Smooth muscle cell (in vitro differentiated cells): ENCODE results near the gene ANAPC5. TPM values are rescaled to one million over a fixed set of nuclear protein-coding genes. Genes with fewer than 3 reads are reported as not detected.

ENCODE experiments used
- DNase-seq: peaks from one replicate; lab custom pipeline; 2025; ENCODE audit not compliant: unreplicated experiment; lab: John Stamatoyannopoulos, UW
- H2AFZ ChIP-seq: fragments of 200-600 bp; sonication (generic); 2 replicates; pipeline ENCODE4 v1.6.0; 2016; ENCODE audit warnings: antibody characterized with exemption, low read depth, mild to moderate bottlenecking
- H3F3A ChIP-seq: fragments of 200-600 bp; sonication (generic); 2 replicates; pipeline ENCODE4 v1.6.0; 2017; ENCODE audit warnings: antibody characterized with exemption, low read depth
- H3K27ac ChIP-seq: fragments of 200-600 bp; sonication (generic); 2 replicates; pipeline ENCODE4 v1.5.1; 2016; ENCODE audit warnings: low read depth, mild to moderate bottlenecking
- H3K27me3 ChIP-seq: fragments of 200-600 bp; sonication (generic); 2 replicates; pipeline ENCODE4 v1.6.1; 2016; ENCODE audit warnings: low read depth, mild to moderate bottlenecking
- H3K36me3 ChIP-seq: fragments of 200-600 bp; sonication (generic); 2 replicates; pipeline ENCODE4 v1.5.1; 2016; ENCODE audit warnings: low read depth
- H3K4me1 ChIP-seq: fragments of 200-600 bp; sonication (generic); 2 replicates; pipeline ENCODE4 v1.5.1; 2016; ENCODE audit warnings: low read depth
- H3K4me2 ChIP-seq: fragments of 200-600 bp; sonication (generic); 2 replicates; pipeline ENCODE4 v1.6.0; 2016; ENCODE audit warnings: mild to moderate bottlenecking
- H3K4me3 ChIP-seq: fragments of 200-600 bp; sonication (generic); 2 replicates; pipeline ENCODE4 v1.5.1; 2016; ENCODE audit warnings: mild to moderate bottlenecking
- H3K79me2 ChIP-seq: fragments of 200-600 bp; sonication (generic); 2 replicates; pipeline ENCODE4 v1.6.0; 2016; ENCODE audit warnings: low read depth, mild to moderate bottlenecking
- H3K9ac ChIP-seq: fragments of 200-600 bp; sonication (generic); 2 replicates; pipeline ENCODE4 v1.6.0; 2016; ENCODE audit warnings: low read depth
- H3K9me3 ChIP-seq: fragments of 200-600 bp; sonication (generic); replicated peaks from 2 replicates; pipeline ENCODE4 v1.5.1; 2016; ENCODE audit warnings: low read depth
- H4K20me1 ChIP-seq: fragments of 200-600 bp; sonication (generic); 2 replicates; pipeline ENCODE4 v1.6.0; 2016; ENCODE audit warnings: low read depth
- CTCF ChIP-seq: fragments of 200-600 bp; sonication (generic); IDR thresholded peaks from 2 replicates; pipeline ENCODE4 v1.5.1; 2017; ENCODE audit warnings: borderline replicate concordance, mild to moderate bottlenecking, antibody characterized with exemption; ENCODE audit not compliant: insufficient read depth, poor library complexity, severe bottlenecking
- WGBS: methylation state at CpG from one replicate; pipeline ENCODE4 v1.1.7; 2016; ENCODE audit warnings: low lambda C conversion rate; 5-methylcytosine and 5-hydroxymethylcytosine counted together
- polyA plus RNA-seq: library from polyadenylated mRNA; unstranded; fragments of >200 nt; fragmentation: Nextera tagmentation; extraction: Ambion mirVana; gene quantifications from 2 replicates; pipeline ENCODE4 v1.2.1, GENCODE V29; 2016
- total RNA-seq: library from RNA; depleted of rRNA; stranded (reverse); fragments of >200 nt; gene quantifications from 2 replicates; pipeline ENCODE4 v1.2.3, GENCODE V29; 2014

ANAPC5 gene
- total and polyA plus RNA-seq, 2 experiments from 2014 or later: 109 to 121 TPM

GRCh38 chr12:121330195-121330594 lies 22.0 kb downstream of the ANAPC5 start:
- H3K9me3 ChIP-seq: no peaks in the 10 kb centered on the region

GRCh38 chr12:121328620-121329019 lies 23.6 kb downstream of the ANAPC5 start:
- TF ChIP-seq CTCF: no peak
- Histone ChIP-seq H3K79me2 (no peaks in the 10 kb centered on the region), H3K27ac (no peak overlapping the region), H3K27me3 (no peaks in the 10 kb centered on the region), H3K9me3 (no peaks in the 10 kb centered on the region), H3K4me1 (no peaks in the 10 kb centered on the region), H3K9ac (no peak overlapping the region), H3K4me3 (no peak overlapping the region), H3F3A (no peaks in the 10 kb centered on the region), H3K36me3 (peaks cover 25% of the 10 kb centered on the region), H4K20me1 (no peaks in the 10 kb centered on the region), H3K4me2 (no peak overlapping the region), H2AFZ (no peak overlapping the region)
- no peak for DNase-seq
- WGBS: 96% methylated on average over 4 of the region's 4 CpGs

More at GRCh38 chr12:121330195-121330594, 22.0 kb downstream of the ANAPC5 start:
- Histone ChIP-seq H2AFZ (no peak overlapping the region), H3K27ac (no peak overlapping the region), H3K79me2 (no peaks in the 10 kb centered on the region), H3K4me2 (no peak overlapping the region), H3K4me1 (no peaks in the 10 kb centered on the region), H4K20me1 (no peaks in the 10 kb centered on the region), H3K36me3 (peaks cover 24% of the 10 kb centered on the region), H3F3A (no peaks in the 10 kb centered on the region), H3K27me3 (no peaks in the 10 kb centered on the region), H3K9ac (no peak overlapping the region), H3K4me3 (no peak overlapping the region)
- no peak for TF ChIP-seq CTCF
- DNase-seq: no peak
- WGBS: 96% methylated on average over 4 of the region's 4 CpGs

GRCh38 chr12:121326996-121327674 lies 25.1 kb downstream of the ANAPC5 start:
- Histone ChIP-seq H3K4me1 (no peaks in the 10 kb centered on the region), H3K9ac (no peak overlapping the region), H3K27ac (no peak overlapping the region), H3K79me2 (no peaks in the 10 kb centered on the region), H3K27me3 (no peaks in the 10 kb centered on the region), H2AFZ (no peak overlapping the region), H3K4me2 (no peak overlapping the region), H3K4me3 (no peak overlapping the region), H3K9me3 (no peaks in the 10 kb centered on the region), H3K36me3 (peaks cover 21% of the 10 kb centered on the region), H3F3A (no peaks in the 10 kb centered on the region), H4K20me1 (no peaks in the 10 kb centered on the region)
- no peak for DNase-seq
- 97% methylated on average over 21 of the region's 21 CpGs for WGBS
- no peak for TF ChIP-seq CTCF

GRCh38 chr12:121325922-121326396 lies 26.3 kb downstream of the ANAPC5 start:
- Histone ChIP-seq H3K9ac (no peak overlapping the region), H3F3A (no peaks in the 10 kb centered on the region), H3K4me3 (no peak overlapping the region), H4K20me1 (no peaks in the 10 kb centered on the region), H3K27me3 (no peaks in the 10 kb centered on the region), H3K4me2 (no peak overlapping the region), H2AFZ (no peak overlapping the region), H3K9me3 (no peaks in the 10 kb centered on the region), H3K4me1 (no peaks in the 10 kb centered on the region), H3K79me2 (no peaks in the 10 kb centered on the region), H3K36me3 (peaks cover 19% of the 10 kb centered on the region), H3K27ac (no peak overlapping the region)
- 94% methylated on average over 5 of the region's 5 CpGs for WGBS
- TF ChIP-seq CTCF: no peak
- DNase-seq: no peak
